Endothelial cell (in vitro differentiated cells): Measurements from ENCODE around the gene PLEKHH2. TPM values are rescaled to one million over a fixed set of nuclear protein-coding genes. Genes with fewer than 3 reads are reported as not detected.

ENCODE experiments used
- DNase-seq: peaks from one replicate; pipeline ENCODE4 v3.0.0; 2021; ENCODE audit warnings: low spot score
- H3K27ac Mint-ChIP-seq: one replicate; pipeline ENCODE4 v1.8.0; 2021; ENCODE audit warnings: mixed read lengths, inconsistent platforms; ENCODE audit not compliant: unreplicated experiment
- H3K27me3 Mint-ChIP-seq: one replicate; pipeline ENCODE4 v1.8.0; 2021; ENCODE audit warnings: mild to moderate bottlenecking, moderate library complexity, mixed read lengths, inconsistent platforms; ENCODE audit not compliant: unreplicated experiment
- H3K36me3 Mint-ChIP-seq: one replicate; pipeline ENCODE4 v1.8.0; 2021; ENCODE audit warnings: mild to moderate bottlenecking, low read depth, mixed read lengths, inconsistent platforms; ENCODE audit not compliant: unreplicated experiment
- H3K4me1 Mint-ChIP-seq: one replicate; pipeline ENCODE4 v1.8.0; 2021; ENCODE audit warnings: mild to moderate bottlenecking, mixed read lengths, inconsistent platforms; ENCODE audit not compliant: unreplicated experiment
- H3K4me3 Mint-ChIP-seq: one replicate; pipeline ENCODE4 v1.8.0; 2021; ENCODE audit warnings: mild to moderate bottlenecking, mixed read lengths, inconsistent platforms; ENCODE audit not compliant: unreplicated experiment
- H3K9me3 Mint-ChIP-seq: one replicate; pipeline ENCODE4 v1.8.0; 2021; ENCODE audit warnings: mixed read lengths, inconsistent platforms; ENCODE audit not compliant: unreplicated experiment
- CTCF ChIP-seq: fragments of 200-600 bp; sonication (generic); IDR thresholded peaks from one replicate; pipeline ENCODE4 v1.5.0; 2021; ENCODE audit warnings: antibody characterized with exemption; ENCODE audit not compliant: unreplicated experiment
- total RNA-seq: library from RNA; stranded (reverse); fragmentation: NEBNext Ultra II Directional; extraction: Animal tissue kit (Norgen Biotek cat#: 25700); gene quantifications from one replicate; pipeline ENCODE4 v1.2.1, GENCODE V29; 2021; ENCODE audit not compliant: unreplicated experiment

PLEKHH2 gene
- total RNA-seq, 1 donor from 2014 or later, result 1.6 TPM

GRCh38 chr2:43731211-43731610 lies 94.2 kb downstream of the PLEKHH2 start:
- no peak for DNase-seq
- TF ChIP-seq CTCF, result no peak
- no peak overlapping the region for H3K4me3 Mint-ChIP-seq
- H3K9me3 Mint-ChIP-seq, result no peaks in the 10 kb centered on the region
- H3K27ac Mint-ChIP-seq, result no peak overlapping the region
- no peaks in the 10 kb centered on the region for H3K27me3 Mint-ChIP-seq
- H3K4me1 Mint-ChIP-seq, result no peaks in the 10 kb centered on the region
- no peaks in the 10 kb centered on the region for H3K36me3 Mint-ChIP-seq

- no peak for DNase-seq
- Mint-ChIP-seq H3K4me3 (no peak overlapping the region), H3K36me3 (no peaks in the 10 kb centered on the region), H3K27me3 (no peaks in the 10 kb centered on the region), H3K4me1 (no peaks in the 10 kb centered on the region), H3K9me3 (no peaks in the 10 kb centered on the region), H3K27ac (no peak overlapping the region)
- no peak for TF ChIP-seq CTCF
These were observed 99.6 kb downstream of the PLEKHH2 start for GRCh38 chr2:43736637-43737036.

- Mint-ChIP-seq H3K27me3 (no peaks in the 10 kb centered on the region), H3K4me3 (no peak overlapping the region), H3K4me1 (no peaks in the 10 kb centered on the region), H3K9me3 (no peaks in the 10 kb centered on the region), H3K27ac (no peak overlapping the region), H3K36me3 (no peaks in the 10 kb centered on the region)
- DNase-seq, result no peak
- TF ChIP-seq CTCF, result no peak
These were observed 100.2 kb downstream of the PLEKHH2 start for GRCh38 chr2:43737097-43737854.

GRCh38 chr2:43737855-43738254 lies 100.8 kb downstream of the PLEKHH2 start:
- H3K4me3 Mint-ChIP-seq, result no peak overlapping the region
- H3K27me3 Mint-ChIP-seq, result no peaks in the 10 kb centered on the region
- no peak for TF ChIP-seq CTCF
- DNase-seq, result no peak
- H3K27ac Mint-ChIP-seq, result no peak overlapping the region
- no peaks in the 10 kb centered on the region for H3K36me3 Mint-ChIP-seq
- H3K4me1 Mint-ChIP-seq, result no peaks in the 10 kb centered on the region
- no peaks in the 10 kb centered on the region for H3K9me3 Mint-ChIP-seq

- no peaks in the 10 kb centered on the region for H3K4me1 Mint-ChIP-seq
These were observed 101.2 kb downstream of the PLEKHH2 start for GRCh38 chr2:43738257-43738656.

More at GRCh38 chr2:43738257-43738656, 101.2 kb downstream of the PLEKHH2 start:
- no peak for TF ChIP-seq CTCF
- Mint-ChIP-seq H3K4me3 (no peak overlapping the region), H3K27me3 (no peaks in the 10 kb centered on the region), H3K36me3 (no peaks in the 10 kb centered on the region), H3K27ac (no peak overlapping the region), H3K9me3 (no peaks in the 10 kb centered on the region)
- no peak for DNase-seq
